Measurements from ENCODE around the gene TENT4A.

Gene TENT4A

DNA sequence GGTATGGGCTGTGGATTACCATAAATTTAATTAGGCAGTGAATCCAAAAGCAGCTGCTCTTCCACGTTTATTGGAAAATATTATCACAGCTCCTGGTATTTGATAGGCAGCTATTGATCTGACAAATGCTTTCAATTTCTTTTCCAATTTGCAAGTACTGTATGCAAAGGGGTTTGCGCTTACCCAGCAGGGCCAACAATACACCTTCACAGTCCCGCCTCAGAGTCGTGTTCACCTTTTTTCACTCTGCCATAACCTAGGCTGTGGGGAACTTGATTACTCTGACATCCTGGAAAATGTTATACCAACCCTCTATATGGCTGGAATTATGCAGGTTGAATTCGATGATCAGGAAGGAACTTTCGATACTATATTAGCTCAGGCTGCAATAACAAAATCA lies 32.3 kb upstream of the TENT4A start:
- no peak overlapping the region for H3K27ac ChIP-seq (ENCODE audit: low read length)
- no peaks in the 10 kb centered on the region for H3K36me3 ChIP-seq (ENCODE audit: insufficient read depth, low read length)
- H4K20me1 ChIP-seq (ENCODE audit: insufficient read depth, low read length), result peaks cover 4% of the 10 kb centered on the region
- no peaks in the 10 kb centered on the region for H3K9me3 ChIP-seq (ENCODE audit: insufficient read depth, low read length, severe bottlenecking)
- no peak overlapping the region for H3K4me3 ChIP-seq (ENCODE audit: low read depth in 1 of 2, low read length in 2 of 2)
- H3K79me2 ChIP-seq (ENCODE audit: insufficient read depth, low read length), result no peaks in the 10 kb centered on the region
- no peaks in the 10 kb centered on the region for H3K4me1 ChIP-seq (ENCODE audit: insufficient read depth, low read length)
- H2AFZ ChIP-seq (ENCODE audit: low read depth, low read length), result no peak overlapping the region
- peaks cover 1% of the 10 kb centered on the region for H3K27me3 ChIP-seq (ENCODE audit: insufficient read depth, low read length, poor library complexity)
- ATAC-seq (ENCODE audit: insufficient read depth, low read depth), result no peak
- no peak for TF ChIP-seq EZH2 (IDR thresholded peaks at IDR 0.05; ENCODE audit: borderline replicate concordance, low read depth, low read length, severe bottlenecking)
- TF ChIP-seq, protein P1, sequence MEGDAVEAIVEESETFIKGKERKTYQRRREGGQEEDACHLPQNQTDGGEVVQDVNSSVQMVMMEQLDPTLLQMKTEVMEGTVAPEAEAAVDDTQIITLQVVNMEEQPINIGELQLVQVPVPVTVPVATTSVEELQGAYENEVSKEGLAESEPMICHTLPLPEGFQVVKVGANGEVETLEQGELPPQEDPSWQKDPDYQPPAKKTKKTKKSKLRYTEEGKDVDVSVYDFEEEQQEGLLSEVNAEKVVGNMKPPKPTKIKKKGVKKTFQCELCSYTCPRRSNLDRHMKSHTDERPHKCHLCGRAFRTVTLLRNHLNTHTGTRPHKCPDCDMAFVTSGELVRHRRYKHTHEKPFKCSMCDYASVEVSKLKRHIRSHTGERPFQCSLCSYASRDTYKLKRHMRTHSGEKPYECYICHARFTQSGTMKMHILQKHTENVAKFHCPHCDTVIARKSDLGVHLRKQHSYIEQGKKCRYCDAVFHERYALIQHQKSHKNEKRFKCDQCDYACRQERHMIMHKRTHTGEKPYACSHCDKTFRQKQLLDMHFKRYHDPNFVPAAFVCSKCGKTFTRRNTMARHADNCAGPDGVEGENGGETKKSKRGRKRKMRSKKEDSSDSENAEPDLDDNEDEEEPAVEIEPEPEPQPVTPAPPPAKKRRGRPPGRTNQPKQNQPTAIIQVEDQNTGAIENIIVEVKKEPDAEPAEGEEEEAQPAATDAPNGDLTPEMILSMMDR (IDR thresholded peaks at IDR 0.05; ENCODE audit: borderline replicate concordance, extremely low read depth, low read length, poor library complexity, severe bottlenecking), result no peak
- DNase-seq, result no peak
- no peak overlapping the region for H3K9ac ChIP-seq (ENCODE audit: low read depth, low read length)
- H3K4me2 ChIP-seq (ENCODE audit: insufficient read depth, low read length), result no peak overlapping the region

DNA sequence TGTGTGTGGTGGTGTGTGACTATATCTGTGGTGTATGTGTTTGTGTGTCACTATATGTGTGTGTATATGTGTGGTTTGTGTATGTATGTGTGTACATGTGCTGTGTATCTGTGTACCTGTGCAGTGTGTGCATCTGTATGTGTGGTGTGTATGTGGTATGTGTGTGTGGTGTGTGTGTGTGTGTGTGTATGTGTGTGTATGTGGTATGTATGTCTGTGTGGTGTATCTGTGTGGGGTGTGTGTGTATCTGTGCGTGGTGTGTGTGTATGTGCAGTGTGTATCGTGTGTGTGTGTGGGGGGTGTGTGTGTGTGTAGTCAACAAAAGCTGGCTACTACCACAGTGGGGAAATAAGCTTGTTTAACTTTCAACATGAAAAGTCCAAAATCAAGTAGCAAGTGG lies 31.6 kb upstream of the TENT4A start:
- H3K4me1 ChIP-seq (ENCODE audit: insufficient read depth, low read length), result no peaks in the 10 kb centered on the region
- H3K79me2 ChIP-seq (ENCODE audit: insufficient read depth, low read length), result no peaks in the 10 kb centered on the region
- H3K9me3 ChIP-seq (ENCODE audit: insufficient read depth, low read length, severe bottlenecking), result no peaks in the 10 kb centered on the region
- no peak overlapping the region for H3K9ac ChIP-seq (ENCODE audit: low read depth, low read length)
- no peak overlapping the region for H3K27ac ChIP-seq (ENCODE audit: low read length)
- H3K36me3 ChIP-seq (ENCODE audit: insufficient read depth, low read length), result no peaks in the 10 kb centered on the region
- no peak for TF ChIP-seq EZH2 (IDR thresholded peaks at IDR 0.05; ENCODE audit: borderline replicate concordance, low read depth, low read length, severe bottlenecking)
- TF ChIP-seq, protein P1 (IDR thresholded peaks at IDR 0.05; ENCODE audit: borderline replicate concordance, extremely low read depth, low read length, poor library complexity, severe bottlenecking), result no peak
- H3K4me2 ChIP-seq (ENCODE audit: insufficient read depth, low read length), result no peak overlapping the region
- H4K20me1 ChIP-seq (ENCODE audit: insufficient read depth, low read length), result peaks cover 8% of the 10 kb centered on the region
- no peak overlapping the region for H2AFZ ChIP-seq (ENCODE audit: low read depth, low read length)
- ATAC-seq (ENCODE audit: insufficient read depth, low read depth) (no peak), DNase-seq (no peak)
- H3K27me3 ChIP-seq (ENCODE audit: insufficient read depth, low read length, poor library complexity), result peaks cover 3% of the 10 kb centered on the region
- no peak overlapping the region for H3K4me3 ChIP-seq (ENCODE audit: low read depth in 1 of 2, low read length in 2 of 2)

DNA sequence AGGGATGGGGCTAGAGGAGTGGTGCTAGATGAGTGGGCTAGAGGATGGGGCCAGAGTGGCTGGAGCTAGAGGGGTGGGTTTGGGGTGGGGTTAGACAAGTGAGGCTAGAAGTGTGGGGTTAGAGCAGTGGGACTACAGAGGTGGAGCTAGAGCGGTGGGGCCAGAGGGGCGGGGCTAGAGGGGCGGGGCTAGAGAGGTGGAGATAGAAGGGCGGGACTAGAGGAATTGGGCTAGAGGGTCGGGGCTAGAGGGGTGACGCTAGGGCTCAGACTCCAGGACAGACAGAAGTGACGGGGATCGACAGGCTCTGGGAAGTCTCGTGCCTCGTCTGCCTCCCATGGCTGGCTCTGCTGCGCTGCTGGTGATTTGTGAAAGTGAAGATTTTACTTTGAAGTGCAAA lies 31.0 kb upstream of the TENT4A start:
- DNase-seq (no peak), ATAC-seq (ENCODE audit: insufficient read depth, low read depth) (no peak)
- peaks cover 3% of the 10 kb centered on the region for H3K27me3 ChIP-seq (ENCODE audit: insufficient read depth, low read length, poor library complexity)
- H3K9me3 ChIP-seq (ENCODE audit: insufficient read depth, low read length, severe bottlenecking), result no peaks in the 10 kb centered on the region
- no peak overlapping the region for H3K4me2 ChIP-seq (ENCODE audit: insufficient read depth, low read length)
- H2AFZ ChIP-seq (ENCODE audit: low read depth, low read length), result no peak overlapping the region
- H3K4me1 ChIP-seq (ENCODE audit: insufficient read depth, low read length), result peaks cover 3% of the 10 kb centered on the region
- H3K4me3 ChIP-seq (ENCODE audit: low read depth in 1 of 2, low read length in 2 of 2), result no peak overlapping the region
- peaks cover 8% of the 10 kb centered on the region for H4K20me1 ChIP-seq (ENCODE audit: insufficient read depth, low read length)
- no peaks in the 10 kb centered on the region for H3K79me2 ChIP-seq (ENCODE audit: insufficient read depth, low read length)
- H3K36me3 ChIP-seq (ENCODE audit: insufficient read depth, low read length), result no peaks in the 10 kb centered on the region
- H3K9ac ChIP-seq (ENCODE audit: low read depth, low read length), result no peak overlapping the region
- TF ChIP-seq EZH2 (IDR thresholded peaks at IDR 0.05; ENCODE audit: borderline replicate concordance, low read depth, low read length, severe bottlenecking), result no peak
- TF ChIP-seq, protein P1 (IDR thresholded peaks at IDR 0.05; ENCODE audit: borderline replicate concordance, extremely low read depth, low read length, poor library complexity, severe bottlenecking), result no peak
- no peak overlapping the region for H3K27ac ChIP-seq (ENCODE audit: low read length)

DNA sequence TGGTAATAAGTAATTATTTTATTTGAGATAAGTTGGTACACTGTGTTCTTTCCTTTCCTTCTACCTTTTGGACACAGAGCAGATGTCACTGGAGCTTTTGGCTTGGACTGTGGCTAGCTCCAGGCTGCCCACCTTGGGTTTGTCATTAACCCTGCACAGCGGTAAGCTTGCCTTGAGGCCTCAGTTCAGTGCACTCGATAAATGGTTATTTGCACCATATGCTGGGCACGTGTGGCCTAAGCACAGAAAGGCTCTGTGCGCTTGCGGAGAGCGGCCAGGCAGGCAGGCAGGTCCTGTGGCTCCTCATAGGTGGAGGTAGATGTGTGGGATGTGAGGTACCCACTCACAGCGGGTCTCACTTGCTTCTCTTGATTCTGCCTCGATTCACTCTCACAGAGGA lies 30.0 kb upstream of the TENT4A start:
- Histone ChIP-seq H3K4me2 (ENCODE audit: insufficient read depth, low read length) (no peak overlapping the region), H3K4me1 (ENCODE audit: insufficient read depth, low read length) (peaks cover 6% of the 10 kb centered on the region), H3K36me3 (ENCODE audit: insufficient read depth, low read length) (no peaks in the 10 kb centered on the region), H4K20me1 (ENCODE audit: insufficient read depth, low read length) (peaks cover 8% of the 10 kb centered on the region), H3K27ac (ENCODE audit: low read length) (no peak overlapping the region), H3K79me2 (ENCODE audit: insufficient read depth, low read length) (no peaks in the 10 kb centered on the region), H2AFZ (ENCODE audit: low read depth, low read length) (no peak overlapping the region), H3K9ac (ENCODE audit: low read depth, low read length) (no peak overlapping the region), H3K4me3 (ENCODE audit: low read depth in 1 of 2, low read length in 2 of 2) (no peak overlapping the region), H3K9me3 (ENCODE audit: insufficient read depth, low read length, severe bottlenecking) (no peaks in the 10 kb centered on the region), H3K27me3 (ENCODE audit: insufficient read depth, low read length, poor library complexity) (peaks cover 3% of the 10 kb centered on the region)
- no peak for DNase-seq
- TF ChIP-seq, protein P1 (IDR thresholded peaks at IDR 0.05; ENCODE audit: borderline replicate concordance, extremely low read depth, low read length, poor library complexity, severe bottlenecking), result no peak
- no peak for TF ChIP-seq EZH2 (IDR thresholded peaks at IDR 0.05; ENCODE audit: borderline replicate concordance, low read depth, low read length, severe bottlenecking)
- ATAC-seq (ENCODE audit: insufficient read depth, low read depth), result no peak

Measured in DND-41 (cell line).